PC-9 (cell line): ENCODE measurements around the gene KCNIP1. TPM values are rescaled to one million over a fixed set of nuclear protein-coding genes. Genes with fewer than 3 reads are reported as not detected.

Experiments
- BruUV-seq: library from RNA; stranded (reverse); fragments of 400-500 nt; replicated peaks from 2 replicates; lab custom pipeline; 2021; lab: Mats Ljungman, UMichigan
- CTCF ChIA-PET: fragments of 300-600 bp; sonication (Branson Sonifier 250); formaldehyde crosslinking; loops from one replicate; lab custom pipeline; 2022; ENCODE audit warnings: antibody characterized with exemption; lab: Charles Lee
- POLR2A ChIA-PET: fragments of 300-600 bp; sonication (Branson Sonifier 250); formaldehyde crosslinking; loops from one replicate; lab custom pipeline; 2022; ENCODE audit warnings: antibody characterized with exemption; ENCODE audit not compliant: unreplicated experiment; lab: Charles Lee
- DNase-seq, 2 experiments: peaks; one replicate each; pipeline versions ENCODE4 v3.0.0 to v3.0.0-alpha.2; 2015 to 2022; ENCODE audit warnings: mixed read lengths in 1 of 2
- H2AFZ ChIP-seq: fragments of 200-600 bp; sonication (generic); 2 replicates; pipeline ENCODE4 v1.8.1; 2017; ENCODE audit warnings: antibody characterized with exemption
- H3F3A ChIP-seq: fragments of 200-600 bp; sonication (generic); 2 replicates; pipeline ENCODE4 v1.8.1; 2017; ENCODE audit warnings: antibody characterized with exemption, mild to moderate bottlenecking, low read depth; ENCODE audit not compliant: insufficient read depth
- H3K27ac ChIP-seq: fragments of 200-600 bp; sonication (generic); 2 replicates; pipeline ENCODE4 v1.6.1; 2016; ENCODE audit warnings: mixed run types
- H3K27me3 ChIP-seq: fragments of 200-600 bp; sonication (generic); 2 replicates; pipeline ENCODE4 v1.6.1; 2016; ENCODE audit warnings: low read depth, mixed run types; ENCODE audit not compliant: insufficient read depth
- H3K36me3 ChIP-seq: fragments of 200-600 bp; sonication (generic); 2 replicates; pipeline ENCODE4 v1.6.1; 2016; ENCODE audit warnings: low read depth, mixed run types
- H3K4me1 ChIP-seq: fragments of 200-600 bp; sonication (generic); replicated peaks from 2 replicates; pipeline ENCODE4 v1.6.1; 2016; ENCODE audit warnings: mixed run types; ENCODE audit not compliant: insufficient read depth
- H3K4me2 ChIP-seq: fragments of 200-600 bp; sonication (generic); 2 replicates; pipeline ENCODE4 v1.6.1; 2017; ENCODE audit warnings: mixed run types
- H3K4me3 ChIP-seq: fragments of 200-600 bp; sonication (generic); 2 replicates; pipeline ENCODE4 v1.6.1; 2016; ENCODE audit warnings: mixed run types
- H3K79me2 ChIP-seq: fragments of 200-600 bp; sonication (generic); 2 replicates; pipeline ENCODE4 v1.6.1; 2017; ENCODE audit warnings: low read depth, mixed run types
- H3K9me2 ChIP-seq: fragments of 200-600 bp; sonication (generic); 2 replicates; pipeline ENCODE4 v1.8.1; 2017; ENCODE audit warnings: mild to moderate bottlenecking; ENCODE audit not compliant: insufficient read depth
- H3K9me3 ChIP-seq: fragments of 200-600 bp; sonication (generic); 2 replicates; pipeline ENCODE4 v1.8.1; 2016; ENCODE audit warnings: low read depth; ENCODE audit not compliant: insufficient read depth
- H4K20me1 ChIP-seq: fragments of 200-600 bp; sonication (generic); 2 replicates; pipeline ENCODE4 v1.8.1; 2017; ENCODE audit not compliant: insufficient read depth
- EZH2 ChIP-seq: fragments of 200-600 bp; sonication (generic); IDR thresholded peaks from 2 replicates; pipeline ENCODE4 v1.8.0; 2017; ENCODE audit warnings: antibody characterized with exemption, low read depth
- intact Hi-C: fragments of 100-400 bp; cut with micrococcal nuclease; formaldehyde crosslinking; loops from one replicate; pipeline ENCODE4 v1.10.0; 2022; ENCODE audit not compliant: unreplicated experiment
- total RNA-seq: library from RNA; stranded (reverse); gene quantifications from 2 replicates; pipeline ENCODE4 v1.2.3, GENCODE V29; 2021
- TF ChIP-seq, protein P1 (sequence below): fragments of 200-600 bp; sonication (generic); conservative IDR thresholded peaks from 2 replicates; pipeline ENCODE4 v1.6.1; 2017; ENCODE audit warnings: mixed run types, antibody characterized with exemption, mild to moderate bottlenecking, moderate library complexity

KCNIP1 gene
- total RNA-seq, 1 experiment from 2014 or later = not detected

- no peaks in the 10 kb centered on the region for H3K9me2 ChIP-seq
- peaks cover 22% of the 10 kb centered on the region for H3F3A ChIP-seq
- no peaks in the 10 kb centered on the region for H3K27me3 ChIP-seq
- no peak overlapping the region for H3K27ac ChIP-seq
- DNase-seq = no peak
- H3K9me3 ChIP-seq = no peaks in the 10 kb centered on the region
- H3K79me2 ChIP-seq = no peaks in the 10 kb centered on the region
- TF ChIP-seq, protein P1, sequence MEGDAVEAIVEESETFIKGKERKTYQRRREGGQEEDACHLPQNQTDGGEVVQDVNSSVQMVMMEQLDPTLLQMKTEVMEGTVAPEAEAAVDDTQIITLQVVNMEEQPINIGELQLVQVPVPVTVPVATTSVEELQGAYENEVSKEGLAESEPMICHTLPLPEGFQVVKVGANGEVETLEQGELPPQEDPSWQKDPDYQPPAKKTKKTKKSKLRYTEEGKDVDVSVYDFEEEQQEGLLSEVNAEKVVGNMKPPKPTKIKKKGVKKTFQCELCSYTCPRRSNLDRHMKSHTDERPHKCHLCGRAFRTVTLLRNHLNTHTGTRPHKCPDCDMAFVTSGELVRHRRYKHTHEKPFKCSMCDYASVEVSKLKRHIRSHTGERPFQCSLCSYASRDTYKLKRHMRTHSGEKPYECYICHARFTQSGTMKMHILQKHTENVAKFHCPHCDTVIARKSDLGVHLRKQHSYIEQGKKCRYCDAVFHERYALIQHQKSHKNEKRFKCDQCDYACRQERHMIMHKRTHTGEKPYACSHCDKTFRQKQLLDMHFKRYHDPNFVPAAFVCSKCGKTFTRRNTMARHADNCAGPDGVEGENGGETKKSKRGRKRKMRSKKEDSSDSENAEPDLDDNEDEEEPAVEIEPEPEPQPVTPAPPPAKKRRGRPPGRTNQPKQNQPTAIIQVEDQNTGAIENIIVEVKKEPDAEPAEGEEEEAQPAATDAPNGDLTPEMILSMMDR = no peak
- TF ChIP-seq EZH2 = no peak
- H2AFZ ChIP-seq = no peak overlapping the region
- BruUV-seq = no TSS peak
- H3K4me2 ChIP-seq = no peak overlapping the region
- no peaks in the 10 kb centered on the region for H4K20me1 ChIP-seq
- H3K4me1 ChIP-seq = peaks cover 40% of the 10 kb centered on the region
- ChIA-PET POLR2A (no interaction called here), CTCF (interaction anchor here (1.2 to 3.7 kb wide), 2 partner anchors 46 to 175 kb away, joined by 4 to 72 read pairs; no protein-coding TSS in a partner anchor)
- H3K36me3 ChIP-seq = no peaks in the 10 kb centered on the region
- H3K4me3 ChIP-seq = no peak overlapping the region
- intact Hi-C loops = loop anchor here (1.0 to 10.0 kb wide), 6 partner anchors 47 to 1161 kb away; no protein-coding TSS in a partner anchor
Measured at GRCh38 chr5:170743876-170744212, 240.0 kb downstream of the KCNIP1 start.

- H3K27ac ChIP-seq = peak overlapping the region; percentile 96
- H3F3A ChIP-seq = peaks cover 35% of the 10 kb centered on the region
- H3K79me2 ChIP-seq = no peaks in the 10 kb centered on the region
- peak overlapping the region; percentile 43; the same call in 1 of the 2 replicates for H3K4me3 ChIP-seq
- ChIA-PET POLR2A (interaction anchor here (0.6 to 2.2 kb wide), 3 partner anchors 31 to 411 kb away, joined by 3 to 32 read pairs (median 5); no protein-coding TSS in a partner anchor), CTCF (interaction anchor here (0.8 to 3.7 kb wide), 3 partner anchors 10 to 596 kb away, joined by 3 to 72 read pairs (median 3); no protein-coding TSS in a partner anchor)
- intact Hi-C loops = loop anchor here (1.0 to 10.0 kb wide), 4 partner anchors 12 to 1159 kb away; no protein-coding TSS in a partner anchor
- peak overlapping the region; percentile 82 for H3K4me2 ChIP-seq
- H3K27me3 ChIP-seq = no peaks in the 10 kb centered on the region
- H3K9me2 ChIP-seq = no peaks in the 10 kb centered on the region
- H3K9me3 ChIP-seq = no peaks in the 10 kb centered on the region
- H3K4me1 ChIP-seq = peaks cover 55% of the 10 kb centered on the region
- no peaks in the 10 kb centered on the region for H3K36me3 ChIP-seq
- TF ChIP-seq EZH2 = no peak
- TF ChIP-seq, protein P1 = no peak
- DNase-seq = peak; percentile 93 to 98
- H2AFZ ChIP-seq = no peak overlapping the region
- no TSS peak for BruUV-seq
- no peaks in the 10 kb centered on the region for H4K20me1 ChIP-seq
Measured at GRCh38 chr5:170745481-170746071, 241.8 kb downstream of the KCNIP1 start.

GRCh38 chr5:170746075-170746960 is 242.5 kb downstream of the KCNIP1 start:
- peak overlapping the region; percentile 96 for H3K27ac ChIP-seq
- no peaks in the 10 kb centered on the region for H3K9me3 ChIP-seq
- no peaks in the 10 kb centered on the region for H3K36me3 ChIP-seq
- CTCF ChIA-PET = interaction anchor here (0.6 to 3.7 kb wide), 3 partner anchors 9 to 588 kb away, joined by 3 to 72 read pairs (median 6); no protein-coding TSS in a partner anchor
- no peaks in the 10 kb centered on the region for H3K27me3 ChIP-seq
- no peaks in the 10 kb centered on the region for H4K20me1 ChIP-seq
- no TSS peak for BruUV-seq
- intact Hi-C loops = loop anchor here (1.0 to 10.0 kb wide), 3 partner anchors 11 to 1158 kb away; no protein-coding TSS in a partner anchor
- peaks cover 2% of the 10 kb centered on the region; the same call in 1 of the 2 replicates for H3K79me2 ChIP-seq
- no peak for TF ChIP-seq EZH2
- TF ChIP-seq, protein P1 = no peak
- DNase-seq = no peak
- POLR2A ChIA-PET = interaction anchor here (0.6 to 2.2 kb wide), 2 partner anchors 30 to 45 kb away, joined by 3 to 32 read pairs; no protein-coding TSS in a partner anchor
- no peak overlapping the region for H2AFZ ChIP-seq
- H3K9me2 ChIP-seq = no peaks in the 10 kb centered on the region
- H3F3A ChIP-seq = peaks cover 42% of the 10 kb centered on the region
- H3K4me2 ChIP-seq = peak overlapping the region; percentile 82
- peak overlapping the region; percentile 43; the same call in 1 of the 2 replicates for H3K4me3 ChIP-seq
- H3K4me1 ChIP-seq = peaks cover 63% of the 10 kb centered on the region
